ENCODE measurements around the gene CD46.

DNA sequence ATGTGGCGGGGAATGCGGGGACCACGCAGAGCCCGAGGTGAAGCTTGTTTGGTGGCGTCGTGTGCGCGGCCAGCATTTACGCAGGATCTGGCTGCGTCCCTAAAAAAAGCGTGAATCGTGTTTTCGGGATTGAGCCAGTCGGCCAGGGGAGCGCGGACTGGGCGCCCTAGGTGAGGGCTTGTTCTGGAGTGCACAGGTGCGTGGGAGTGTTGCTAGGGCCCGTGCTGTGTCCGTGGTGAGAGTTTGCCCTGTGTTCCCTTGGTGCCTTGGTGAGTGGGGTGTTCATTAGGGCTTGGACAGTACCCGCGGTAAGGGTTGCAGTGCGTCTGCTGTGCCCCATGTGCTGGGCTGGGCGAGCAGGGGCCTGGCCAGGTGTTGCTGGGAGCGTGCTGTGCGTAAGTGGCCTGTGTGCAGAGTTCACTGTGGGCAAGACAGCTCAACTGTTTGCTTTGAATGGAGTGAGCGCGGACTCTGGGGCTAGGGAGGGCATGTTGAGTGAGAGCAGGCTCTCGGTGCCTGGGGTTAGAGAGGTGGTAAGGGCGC is 673 bp downstream of the CD46 start:
- TF ChIP-seq, protein P1, sequence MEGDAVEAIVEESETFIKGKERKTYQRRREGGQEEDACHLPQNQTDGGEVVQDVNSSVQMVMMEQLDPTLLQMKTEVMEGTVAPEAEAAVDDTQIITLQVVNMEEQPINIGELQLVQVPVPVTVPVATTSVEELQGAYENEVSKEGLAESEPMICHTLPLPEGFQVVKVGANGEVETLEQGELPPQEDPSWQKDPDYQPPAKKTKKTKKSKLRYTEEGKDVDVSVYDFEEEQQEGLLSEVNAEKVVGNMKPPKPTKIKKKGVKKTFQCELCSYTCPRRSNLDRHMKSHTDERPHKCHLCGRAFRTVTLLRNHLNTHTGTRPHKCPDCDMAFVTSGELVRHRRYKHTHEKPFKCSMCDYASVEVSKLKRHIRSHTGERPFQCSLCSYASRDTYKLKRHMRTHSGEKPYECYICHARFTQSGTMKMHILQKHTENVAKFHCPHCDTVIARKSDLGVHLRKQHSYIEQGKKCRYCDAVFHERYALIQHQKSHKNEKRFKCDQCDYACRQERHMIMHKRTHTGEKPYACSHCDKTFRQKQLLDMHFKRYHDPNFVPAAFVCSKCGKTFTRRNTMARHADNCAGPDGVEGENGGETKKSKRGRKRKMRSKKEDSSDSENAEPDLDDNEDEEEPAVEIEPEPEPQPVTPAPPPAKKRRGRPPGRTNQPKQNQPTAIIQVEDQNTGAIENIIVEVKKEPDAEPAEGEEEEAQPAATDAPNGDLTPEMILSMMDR (IDR thresholded peaks at IDR 0.05; ENCODE audit: borderline replicate concordance, extremely low read depth, low read length, poor library complexity, severe bottlenecking), result no peak
- no peak for TF ChIP-seq EZH2 (IDR thresholded peaks at IDR 0.05; ENCODE audit: borderline replicate concordance, low read depth, low read length, severe bottlenecking)
